ENCODE data around the gene NUDCD3.

The NUDCD3 gene

DNA sequence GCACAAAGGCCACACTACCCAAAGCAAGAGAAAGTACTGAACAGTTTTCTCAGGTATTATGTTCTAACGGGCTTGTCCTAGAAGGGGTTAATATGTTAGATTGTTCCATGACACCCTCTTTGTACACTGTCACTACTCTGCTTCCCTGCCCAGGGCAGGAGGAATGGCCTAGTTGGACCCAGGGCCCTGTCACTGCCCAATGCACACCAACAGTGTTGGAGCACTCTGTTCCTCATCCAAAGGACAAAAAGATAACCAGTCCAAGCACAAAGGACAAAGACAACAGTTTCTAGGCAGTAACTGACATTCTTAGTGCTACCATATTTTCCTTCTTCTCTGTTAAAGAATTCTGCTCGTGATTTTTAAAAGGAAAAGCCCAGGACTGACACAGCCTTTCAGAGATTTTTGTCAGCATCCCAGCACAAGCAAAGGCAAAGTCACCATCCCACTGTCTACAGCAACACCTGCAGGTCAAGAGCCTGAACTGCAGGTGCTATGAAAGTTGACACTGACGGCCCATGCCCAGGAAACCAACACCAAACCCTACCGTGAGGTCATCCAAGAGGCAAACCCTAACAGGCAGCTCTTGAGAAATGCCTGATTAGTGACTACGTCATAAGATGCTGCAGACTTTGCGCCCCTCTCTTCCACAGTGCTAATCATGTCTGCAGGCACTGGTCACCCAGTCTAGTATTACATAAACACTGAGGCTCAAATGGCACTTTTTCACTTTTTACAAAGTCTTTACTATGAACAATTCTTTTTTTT is 13.2 kb downstream of the NUDCD3 start:
- DNase-seq, result peak; percentile 70

DNA sequence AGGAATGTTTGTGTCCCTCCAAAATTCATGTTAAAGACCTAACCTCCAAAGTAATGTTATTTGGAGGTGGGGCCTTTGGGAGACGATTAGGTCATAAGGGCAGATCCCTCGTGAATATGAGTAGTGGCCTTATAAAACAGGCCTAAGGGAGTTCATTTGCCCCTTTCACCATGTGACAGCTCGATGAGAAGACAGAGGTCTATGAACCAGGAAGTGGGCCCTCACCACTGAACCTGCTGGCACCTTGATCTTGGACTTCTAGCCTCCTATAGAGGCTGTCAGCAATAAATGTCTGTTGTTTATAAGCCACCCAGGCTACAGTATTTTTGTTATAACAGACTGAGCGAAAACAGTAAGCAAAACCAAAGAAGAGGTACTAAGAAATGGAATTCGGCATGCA is 14.1 kb downstream of the NUDCD3 start:
- no peak for DNase-seq

DNA sequence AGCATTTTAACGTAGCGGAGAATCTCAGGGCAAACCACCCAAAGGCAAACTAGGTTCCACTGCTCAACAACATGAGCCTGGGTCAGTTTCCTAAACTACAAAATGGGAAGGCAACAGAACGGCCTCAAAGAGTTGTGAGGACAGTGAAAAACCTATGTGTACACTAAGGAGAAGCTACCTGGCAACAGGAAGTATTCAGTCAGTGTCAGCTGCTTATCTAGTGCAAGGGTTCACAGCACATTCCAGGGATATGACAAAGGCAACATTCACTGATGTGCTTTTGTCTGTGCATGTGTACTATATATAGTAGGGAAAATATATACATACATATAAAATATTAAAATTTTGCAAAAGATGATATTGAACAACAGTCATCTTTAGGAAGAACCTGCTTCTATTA is 17.2 kb downstream of the NUDCD3 start:
- no peak for DNase-seq

DNA sequence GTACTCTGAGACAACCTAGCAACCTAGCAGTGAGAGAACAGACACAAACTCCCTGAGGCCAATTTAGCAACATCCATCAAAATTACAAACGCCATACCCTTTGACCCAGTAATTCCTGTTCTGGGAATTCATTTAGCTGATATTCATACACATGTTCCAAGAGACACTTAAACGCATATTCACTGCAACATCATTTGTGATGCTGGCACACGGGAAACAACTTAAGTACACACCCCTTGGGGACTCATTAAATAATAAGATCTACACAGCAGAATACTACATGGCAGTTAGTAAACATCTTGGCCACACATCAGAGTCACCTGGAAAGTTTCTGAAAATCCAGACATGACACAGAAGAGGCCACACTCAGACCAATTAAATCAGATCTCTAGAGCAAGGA is 17.6 kb downstream of the NUDCD3 start:
- DNase-seq, result no peak

DNA sequence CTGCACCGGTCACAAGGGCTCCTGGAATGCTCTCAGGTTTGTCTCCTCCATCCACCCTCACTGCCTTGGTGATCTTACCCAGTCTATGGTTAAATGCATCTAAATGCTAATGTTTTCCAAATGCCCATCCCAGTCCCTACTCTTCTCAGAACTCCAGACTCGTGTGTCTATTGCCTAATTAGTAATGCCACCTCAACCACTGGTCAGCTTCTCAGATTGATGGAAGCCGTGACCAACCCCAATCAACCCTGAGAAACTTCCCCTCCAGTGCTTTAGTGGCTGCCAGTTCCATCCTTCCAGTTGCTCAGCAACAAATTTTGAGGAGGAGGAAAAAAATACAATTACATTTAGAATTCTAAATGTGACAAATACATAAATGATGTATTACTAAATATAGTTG is 18.6 kb downstream of the NUDCD3 start:
- no peak for DNase-seq

DNA sequence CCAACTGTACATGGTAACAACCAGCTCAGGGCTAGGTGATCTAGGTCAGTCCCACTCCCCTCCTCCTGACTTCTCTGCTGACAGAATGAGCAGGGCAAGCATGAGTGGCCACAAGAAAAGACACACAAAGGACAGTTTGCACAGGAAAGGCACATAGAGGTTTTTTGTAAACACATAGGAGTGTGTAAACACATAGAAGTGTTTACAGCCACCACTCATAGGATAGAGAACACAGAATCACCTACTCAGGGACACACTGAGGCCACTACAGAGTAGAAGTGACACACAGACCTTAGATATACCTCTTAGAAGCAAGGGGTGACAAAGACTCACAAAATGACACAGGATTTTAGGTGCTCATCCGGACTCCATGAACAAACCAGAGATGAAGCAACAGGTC is 19.0 kb downstream of the NUDCD3 start:
- no peak for DNase-seq

DNA sequence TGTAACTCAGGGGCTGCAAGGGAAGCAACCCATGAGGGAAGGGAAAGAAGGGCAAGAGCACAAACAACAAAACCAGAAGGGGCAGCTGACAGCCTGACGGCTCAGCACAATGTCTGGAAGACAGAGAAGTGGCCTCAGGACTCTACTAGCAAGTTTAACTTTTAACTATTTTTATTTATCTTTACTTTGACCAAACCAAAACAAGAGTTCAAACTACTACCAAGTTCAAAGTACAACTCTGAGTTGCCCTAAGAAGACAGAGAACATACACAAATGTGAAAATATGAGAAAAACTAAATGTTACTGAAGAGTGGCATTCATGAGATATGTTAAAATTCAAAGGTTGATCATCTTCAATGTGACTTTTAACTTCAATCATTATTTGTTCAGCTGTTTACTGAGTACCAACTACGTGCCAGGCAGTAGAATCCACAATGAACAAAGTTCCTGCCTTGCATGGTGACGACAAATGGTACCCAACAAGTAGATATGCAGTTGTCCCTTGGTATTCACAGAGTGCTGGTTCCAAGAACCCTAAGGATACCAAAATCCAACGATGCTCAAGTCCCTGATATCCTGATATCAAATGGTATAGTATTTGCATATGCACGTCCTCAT is 19.7 kb downstream of the NUDCD3 start:
- no peak for DNase-seq

DNA sequence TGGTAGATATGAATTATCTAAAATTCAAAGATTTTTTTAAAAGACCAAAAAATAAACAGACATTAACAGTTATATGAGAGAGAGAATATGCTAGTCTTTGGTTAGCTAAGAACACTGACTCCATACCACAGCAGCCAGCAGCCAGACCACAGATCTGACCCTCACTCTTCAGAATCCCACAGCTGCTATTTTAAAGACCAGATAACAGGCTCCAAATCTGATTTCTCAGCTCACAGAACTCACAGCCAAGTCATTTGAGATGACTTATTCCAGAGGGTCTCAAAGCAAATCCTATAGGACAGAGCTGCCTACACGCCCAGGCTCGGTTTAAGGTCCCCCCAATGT is 20.4 kb downstream of the NUDCD3 start:
- no peak for DNase-seq

DNA sequence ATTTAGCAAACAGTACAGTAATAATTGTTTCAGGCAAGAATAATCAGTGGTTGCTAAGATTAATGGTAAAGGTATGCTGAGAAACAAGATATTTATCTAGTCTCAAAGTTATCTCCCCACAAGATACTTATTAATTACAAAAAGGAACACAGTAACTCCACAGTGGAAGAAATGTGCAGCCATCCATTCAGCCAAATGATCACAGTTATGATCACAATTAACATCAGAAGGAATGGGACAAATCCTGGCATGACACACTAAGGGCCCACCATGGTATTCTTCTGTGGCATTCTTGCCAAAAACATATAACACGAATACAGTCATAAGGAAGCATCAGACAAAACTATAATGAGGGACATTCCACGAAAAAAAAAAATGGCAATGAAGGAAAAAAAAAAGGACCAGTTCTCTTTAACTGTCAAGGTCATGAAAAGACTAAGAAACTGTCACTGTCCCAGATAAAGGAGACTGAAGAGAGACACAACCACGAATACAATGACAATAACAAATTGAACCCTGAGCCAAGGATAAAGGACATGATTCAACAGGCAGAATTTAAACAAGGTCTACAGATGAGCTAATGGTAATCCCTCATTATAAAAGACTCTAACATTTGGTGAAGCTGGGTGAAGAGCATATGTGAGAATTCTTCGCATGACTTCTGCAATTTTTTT is 20.9 kb downstream of the NUDCD3 start:
- no peak for DNase-seq

DNA sequence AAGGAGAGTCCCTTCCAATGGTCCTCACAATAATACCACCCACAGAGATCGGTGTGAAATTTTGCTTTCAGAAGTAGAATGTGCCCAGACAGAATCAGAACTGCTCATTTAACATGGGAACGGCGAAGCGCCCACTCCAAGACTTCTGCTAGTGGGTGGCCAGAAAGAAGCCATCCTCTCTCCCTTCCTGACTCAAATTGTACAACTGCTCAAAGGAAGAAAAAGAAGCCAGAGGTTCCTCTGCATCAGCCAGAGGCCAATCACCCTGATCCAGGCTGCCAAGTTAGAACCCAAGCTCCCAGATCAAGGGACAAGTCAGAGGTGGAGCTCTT is 23.3 kb downstream of the NUDCD3 start:
- DNase-seq, result no peak

DNA sequence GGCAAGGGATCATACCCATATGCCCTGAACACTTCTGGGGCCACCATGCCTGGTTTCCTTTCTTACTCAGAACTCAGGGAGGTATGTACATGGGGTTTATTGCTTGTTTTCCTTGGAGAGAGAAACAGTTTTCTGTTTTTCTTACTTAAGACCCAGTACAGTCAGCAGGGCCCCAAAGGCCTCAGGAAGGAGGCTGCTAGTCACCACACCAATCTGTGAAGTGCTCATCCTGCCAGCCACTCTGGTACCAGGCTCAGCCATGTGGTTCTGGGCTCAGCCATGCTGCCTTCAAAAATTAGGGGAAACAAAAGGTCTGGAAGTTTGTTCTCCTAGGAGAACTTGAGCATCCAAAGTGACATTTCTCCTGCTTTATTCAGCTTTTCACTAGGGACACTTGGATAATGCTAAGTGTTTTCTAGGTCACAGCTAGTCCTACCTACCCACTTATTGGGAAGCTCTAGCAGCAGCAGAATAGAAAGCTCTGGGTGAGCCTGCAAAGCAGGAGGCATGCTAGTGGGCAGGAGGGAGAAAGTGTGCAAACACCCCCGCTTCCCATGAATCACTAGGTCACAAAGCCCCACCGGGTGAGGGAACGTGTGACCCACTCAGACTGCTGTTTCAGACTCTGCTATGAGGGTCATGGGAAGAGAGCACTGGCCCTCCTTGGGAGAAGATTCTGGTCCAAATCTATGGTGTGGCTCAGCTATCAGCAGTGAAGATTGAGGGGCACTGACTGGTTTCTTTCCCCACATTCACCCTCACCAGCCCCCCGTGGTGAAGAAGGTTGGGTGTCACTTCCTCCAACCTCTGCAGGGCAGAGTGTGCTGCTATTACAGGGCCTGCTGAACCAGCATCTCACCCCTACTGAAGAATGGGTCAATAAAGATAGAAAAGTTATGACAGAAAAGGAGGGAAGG is 23.9 kb downstream of the NUDCD3 start:
- no peak for DNase-seq

DNA sequence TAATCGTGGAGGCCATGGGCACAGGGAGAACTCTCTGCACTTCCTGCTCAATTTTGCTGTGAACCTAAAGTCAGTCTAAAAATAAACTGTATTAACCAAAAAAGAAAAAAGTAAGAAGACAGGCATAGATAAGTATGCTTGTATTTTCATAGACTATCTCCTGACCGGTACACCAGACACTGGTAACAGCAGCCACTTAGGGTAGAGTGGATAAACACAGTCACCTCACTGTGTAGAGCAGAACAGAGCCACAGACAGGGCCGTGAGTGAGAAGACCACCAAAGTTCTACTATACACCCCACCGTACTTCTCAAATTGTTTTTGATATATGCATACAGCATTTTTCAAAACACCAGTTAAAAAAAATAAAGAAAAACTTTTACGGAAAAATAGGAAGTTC is 25.0 kb downstream of the NUDCD3 start:
- no peak for DNase-seq

DNA sequence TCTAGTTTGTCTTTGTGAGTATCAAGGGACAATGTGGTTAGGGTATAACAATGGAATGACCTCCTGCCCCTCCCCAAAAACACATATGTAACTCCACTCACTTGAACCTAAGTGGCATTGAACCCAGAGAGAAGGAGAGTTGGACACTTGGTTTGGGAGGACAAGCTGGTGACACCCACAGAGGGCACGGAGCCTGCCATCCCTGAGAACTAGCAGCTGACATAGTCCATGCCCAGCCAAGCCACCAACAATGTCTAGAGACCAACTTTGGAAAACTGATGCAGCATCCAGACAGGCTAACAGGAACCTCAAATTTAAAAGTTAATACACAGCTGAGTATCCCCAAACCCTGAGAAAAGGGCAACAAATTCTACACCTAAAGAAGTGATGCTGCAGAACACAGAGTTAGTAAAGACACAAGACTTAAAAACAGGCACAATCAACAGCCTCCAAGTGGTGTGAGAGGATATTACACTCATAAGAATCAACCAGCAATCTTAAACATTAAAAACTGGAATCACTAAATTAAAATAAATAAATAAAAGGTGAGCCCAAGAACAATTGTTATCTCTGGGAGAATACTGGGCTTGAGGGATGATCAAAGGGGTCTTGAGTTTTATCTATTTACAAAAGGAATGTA is 27.2 kb downstream of the NUDCD3 start:
- DNase-seq, result no peak

DNA sequence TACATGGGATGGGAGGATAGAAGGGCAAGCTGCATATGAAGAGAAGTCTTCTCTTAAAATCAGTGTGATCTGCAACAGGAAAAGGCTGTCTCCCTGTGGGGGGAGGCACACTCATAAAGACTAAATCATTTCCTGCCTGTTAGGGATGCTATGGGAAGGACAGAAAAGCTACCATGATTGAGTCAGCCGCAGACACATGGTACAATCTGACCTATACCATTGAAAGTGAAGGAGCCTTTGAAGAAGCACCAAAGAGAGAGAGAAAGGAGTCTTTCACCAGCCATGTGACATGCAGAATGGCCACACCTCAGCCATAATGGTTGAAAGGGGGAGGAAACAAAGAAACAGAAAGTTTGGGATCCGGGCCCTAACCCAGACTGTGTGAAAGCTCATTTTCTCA is 29.1 kb downstream of the NUDCD3 start:
- peak; percentile 81 for DNase-seq

DNA sequence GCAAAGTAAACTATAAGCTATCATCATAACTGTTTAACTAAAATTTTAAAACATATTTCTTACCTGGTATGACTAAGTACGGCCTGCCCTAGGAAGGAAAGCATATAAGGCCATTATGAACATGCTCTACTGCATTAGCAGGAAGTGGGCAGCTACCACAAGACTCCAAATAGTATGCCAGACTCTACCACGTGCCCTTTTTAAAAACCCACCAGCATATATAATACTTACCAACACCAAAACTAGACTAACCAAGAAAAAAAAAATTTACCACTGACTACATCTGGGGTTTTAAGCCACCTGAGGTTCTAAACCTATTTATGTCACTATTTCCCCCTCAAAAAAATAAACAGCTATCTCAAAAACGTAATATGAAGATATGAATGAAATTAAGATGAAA is 30.1 kb downstream of the NUDCD3 start:
- DNase-seq, result no peak

DNA sequence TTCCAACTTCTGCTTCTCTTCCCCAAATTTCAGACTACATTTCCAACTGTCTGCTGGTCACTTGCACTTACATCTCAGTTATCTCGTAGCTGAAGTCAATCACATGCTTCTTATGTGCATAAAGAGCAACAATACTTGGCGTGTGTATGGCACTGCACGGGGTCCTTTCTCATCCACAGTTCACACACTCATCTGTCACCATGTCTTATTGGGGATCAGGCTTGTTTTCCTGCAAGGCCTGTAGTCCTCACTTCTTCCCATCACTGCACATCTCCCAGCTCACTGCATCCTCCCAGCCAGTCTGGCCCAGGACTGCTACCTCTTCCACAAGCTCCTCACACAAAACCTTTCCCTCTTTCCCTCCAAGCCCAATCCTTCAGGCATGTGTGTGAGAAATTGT is 35.3 kb downstream of the NUDCD3 start:
- DNase-seq, result no peak

DNA sequence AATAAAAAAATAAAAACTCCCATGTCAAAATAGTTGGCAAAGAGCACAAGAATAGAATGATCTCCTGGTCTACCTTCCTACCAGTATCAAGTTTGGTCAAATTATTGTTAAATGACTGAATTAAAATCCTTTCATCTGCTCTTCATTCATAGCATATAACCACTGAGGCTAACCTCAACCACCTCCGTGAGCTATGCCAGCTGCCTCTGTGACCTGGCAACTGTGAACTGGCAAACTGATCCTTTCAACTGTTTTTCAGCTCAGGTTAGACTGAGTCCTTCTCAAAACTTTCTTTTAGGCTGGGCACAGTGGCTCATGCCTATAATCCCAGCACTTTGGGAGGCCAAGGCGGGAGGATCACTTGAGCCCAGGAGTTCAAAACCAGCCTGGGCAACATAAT is 36.1 kb downstream of the NUDCD3 start:
- no peak for DNase-seq

DNA sequence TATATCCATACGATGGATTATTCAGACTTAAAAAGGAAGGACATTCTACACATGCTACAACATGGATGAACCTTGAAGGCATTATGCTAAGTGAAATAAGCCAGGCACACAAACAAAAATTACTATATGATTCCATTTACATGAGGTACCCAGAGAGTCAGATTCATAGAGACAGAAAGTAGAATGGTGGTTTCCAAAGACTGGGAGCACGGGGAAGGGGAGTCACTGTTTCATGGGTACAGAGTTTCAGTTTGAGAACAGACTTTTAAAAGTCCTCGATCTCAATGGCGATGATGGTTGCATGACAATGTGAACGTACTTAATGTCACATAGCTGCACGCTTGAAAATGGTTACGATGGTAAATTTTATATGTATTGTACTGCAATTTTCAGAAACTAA is 39.3 kb downstream of the NUDCD3 start:
- no peak for DNase-seq

DNA sequence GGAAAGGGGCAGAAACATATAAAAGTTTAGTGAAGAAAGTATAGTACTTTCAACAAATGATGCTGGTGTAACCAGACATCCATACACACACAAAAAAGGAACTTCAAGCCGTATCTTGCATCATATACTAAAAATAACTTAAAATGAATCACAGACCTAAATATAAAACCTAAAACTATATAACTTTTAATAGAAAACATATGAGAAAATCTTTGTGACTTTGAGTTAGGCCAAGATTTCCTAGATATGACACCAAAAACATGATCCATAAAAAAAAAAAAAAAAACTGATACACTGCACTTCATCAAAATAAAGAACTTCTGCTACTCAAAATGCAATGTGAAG is 40.9 kb downstream of the NUDCD3 start:
- DNase-seq, result peak; percentile 68

DNA sequence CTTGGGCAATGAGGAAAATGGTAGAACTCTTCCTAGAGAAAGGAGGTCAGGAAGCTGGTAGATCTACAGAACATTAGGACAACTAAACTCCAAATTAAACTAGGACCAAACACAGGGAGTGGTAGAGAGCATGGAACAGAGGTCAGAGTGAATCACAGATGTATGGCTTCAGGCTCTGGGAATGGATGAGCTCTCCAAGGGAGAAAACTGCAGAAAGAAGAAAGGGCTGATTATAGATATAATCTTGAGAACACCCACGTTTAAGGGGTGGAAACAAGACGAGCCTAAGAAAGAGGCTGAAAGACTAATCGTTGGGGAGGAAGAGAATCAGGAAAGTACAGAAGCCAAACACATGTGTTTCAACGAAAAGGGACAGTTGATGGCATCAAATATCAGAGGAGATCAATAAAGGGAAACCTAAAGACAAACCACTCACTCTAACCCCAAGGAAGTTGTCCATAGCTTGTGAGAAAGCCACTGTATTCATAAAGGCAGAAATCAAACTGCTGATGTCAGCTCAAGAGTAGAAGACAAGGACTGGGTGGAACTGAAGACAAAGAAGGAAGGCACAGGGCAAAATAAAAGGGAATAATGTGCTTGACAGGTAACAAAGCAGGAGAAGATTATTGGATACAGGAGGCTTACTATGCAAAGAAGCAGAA is 41.4 kb downstream of the NUDCD3 start:
- no peak for DNase-seq

DNA sequence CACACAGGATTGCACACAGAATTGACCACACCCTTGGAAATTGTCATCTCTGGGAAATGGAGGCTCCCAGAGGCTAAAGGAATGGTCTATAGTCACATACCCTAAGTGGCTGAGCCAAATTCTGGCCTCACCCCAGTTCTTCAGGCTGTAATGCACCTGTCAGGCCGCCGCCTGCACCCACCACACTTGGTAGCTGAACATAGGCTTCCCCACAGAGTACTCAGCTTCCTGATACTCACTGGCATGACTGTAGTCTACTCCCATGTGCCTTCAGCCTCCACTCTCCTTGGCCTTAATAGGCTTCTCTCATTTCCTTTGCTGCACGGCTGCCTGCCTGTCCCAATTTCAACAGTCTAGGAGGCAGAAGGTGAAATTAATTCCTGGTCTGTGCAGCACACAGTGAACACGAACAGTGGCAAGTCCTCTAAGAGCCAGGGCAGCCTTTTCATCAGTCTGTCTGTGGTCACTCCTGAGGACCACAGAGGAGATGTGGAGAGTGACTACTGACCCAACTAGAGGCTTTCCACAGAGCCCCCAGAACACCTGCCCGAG is 42.5 kb downstream of the NUDCD3 start:
- no peak for DNase-seq

DNA sequence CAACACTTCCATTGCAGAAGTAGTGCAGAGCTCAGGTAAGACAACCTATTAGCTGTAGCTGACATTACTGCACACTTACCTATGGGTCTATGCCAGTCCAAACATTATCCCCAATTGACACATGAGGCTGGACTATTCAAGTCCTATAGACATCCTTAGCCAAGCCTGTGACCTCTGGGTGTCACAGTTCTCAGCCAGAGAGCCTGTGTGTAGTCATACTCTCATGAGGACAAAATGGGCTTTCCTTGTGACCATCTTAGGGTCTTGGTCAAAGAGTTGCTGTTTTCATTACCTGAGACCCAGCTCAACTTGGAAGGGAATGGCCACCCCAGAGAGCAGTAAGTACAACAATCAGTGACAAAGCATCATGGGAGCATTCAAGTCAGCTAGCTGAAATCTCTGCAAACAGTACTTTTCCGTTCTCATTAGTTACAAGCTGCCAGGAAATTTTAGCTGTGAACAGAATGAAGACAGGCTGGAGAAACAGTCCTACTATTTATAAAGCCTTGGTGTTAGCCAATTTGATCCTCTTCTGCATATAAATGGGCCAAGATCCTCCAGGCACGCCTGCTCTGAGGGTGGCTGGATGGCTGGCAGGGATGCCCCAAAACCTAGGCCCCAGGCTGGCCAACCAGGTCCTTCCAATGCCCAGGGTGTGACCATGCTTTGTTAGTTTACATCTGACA is 44.3 kb downstream of the NUDCD3 start:
- DNase-seq, result no peak

Measured in fibroblast of upper back skin (primary cell).